Activated CD4-positive, alpha-beta T cell treated with anti-CD3 and anti-CD28 coated beads, Interleukin-10, Interleukin-2, amounts not matched to agents 100 ng/mL and 50 ng/mL, durations not matched to agents 16 hours and 8 hours (primary cell): ENCODE data around the gene SSBP3.

Experiments
- DNase-seq: peaks from one replicate; pipeline ENCODE4 v3.0.0-alpha.2; 2020

SSBP3 gene

DNA sequence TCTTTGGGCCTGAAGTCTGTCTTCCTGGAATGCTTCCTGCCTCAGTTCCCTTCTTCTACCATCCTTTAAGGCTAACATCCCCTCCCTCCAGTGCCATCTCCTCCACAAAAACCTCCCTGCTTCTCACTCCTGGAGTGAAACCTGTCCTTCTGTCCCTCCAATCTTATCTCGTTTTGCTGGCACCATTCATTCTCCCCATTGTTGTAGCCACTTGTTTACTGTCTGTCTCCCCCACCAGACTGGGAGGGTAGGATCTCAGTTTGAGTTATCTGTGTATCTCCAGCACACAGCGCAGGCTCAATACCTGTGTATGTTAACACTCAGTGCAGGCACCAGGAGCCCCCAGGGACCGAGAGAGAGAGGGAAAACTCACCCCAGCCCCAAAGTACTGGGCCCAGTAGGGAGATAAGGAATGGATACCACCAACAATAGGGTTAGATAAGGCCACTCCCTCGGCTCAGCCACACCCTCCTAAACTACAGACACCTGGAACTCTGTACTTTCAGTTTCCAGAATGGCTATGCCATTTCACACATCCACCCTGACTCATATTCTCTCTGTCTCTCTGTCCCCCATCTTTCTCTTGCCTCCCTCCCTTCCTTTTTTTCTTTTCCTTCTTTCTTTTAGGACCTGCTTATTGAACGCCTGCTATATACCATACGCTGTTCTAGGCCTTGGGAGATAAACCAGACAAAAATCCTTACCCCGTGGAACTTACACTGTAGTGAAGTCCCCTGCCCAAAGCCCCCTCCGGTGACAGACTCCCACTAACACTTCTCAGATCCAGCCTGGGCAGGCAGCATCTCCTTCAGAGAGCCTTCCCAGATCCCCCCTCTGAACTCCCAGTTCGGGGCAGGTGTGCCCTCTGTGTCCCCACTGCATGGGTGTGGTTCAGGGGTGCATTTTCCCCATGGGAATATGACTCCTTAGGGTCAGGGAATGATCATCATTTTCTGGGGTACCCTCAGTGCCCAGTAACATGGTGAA is 3.3 kb upstream of the SSBP3 start:
- DNase-seq = peak; percentile 71

DNA sequence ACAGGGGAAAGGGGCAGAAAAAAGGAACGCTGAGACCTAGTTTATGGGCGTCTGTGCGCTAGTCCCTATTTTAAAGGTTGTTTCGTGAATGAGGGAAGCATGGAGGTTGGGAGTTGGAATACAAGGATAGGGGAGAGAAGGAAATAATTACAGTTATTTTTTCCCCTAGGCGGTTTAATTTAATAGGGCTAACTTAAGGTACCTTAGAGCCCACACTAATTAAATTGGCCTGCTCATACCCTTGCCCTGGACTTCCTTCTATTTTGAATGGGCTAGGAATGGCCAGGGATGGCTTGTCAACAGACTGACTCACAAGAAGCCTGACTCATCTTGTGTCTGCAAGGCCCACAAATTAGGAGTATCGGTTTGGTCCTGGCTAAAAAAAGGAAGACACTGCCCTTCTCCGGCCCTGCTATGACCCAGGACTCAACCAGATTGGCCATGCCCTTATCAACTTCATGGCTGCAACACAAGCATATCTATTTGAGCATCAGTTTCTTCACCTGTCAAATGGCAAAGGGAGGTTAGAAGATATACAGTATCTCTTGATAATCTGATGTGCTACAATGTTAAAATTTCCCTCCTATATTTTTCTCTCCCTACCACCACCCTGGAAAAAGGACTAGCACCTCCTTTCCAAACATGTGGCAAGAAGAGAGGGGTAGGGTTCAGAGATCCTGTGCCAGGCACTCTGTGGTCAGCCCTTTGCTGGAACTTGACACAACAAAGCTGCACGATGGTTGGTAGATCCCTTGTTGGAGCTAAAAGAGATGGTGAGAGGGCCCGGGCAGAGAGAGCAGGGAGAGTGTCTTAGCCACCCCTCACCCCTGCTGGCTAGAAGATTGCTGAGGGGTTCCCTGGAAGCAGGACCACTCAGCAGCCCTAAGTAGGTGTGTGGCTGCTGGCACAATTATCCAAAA is 2.2 kb upstream of the SSBP3 start:
- no peak for DNase-seq

- DNase-seq = peak; percentile 88
Observed at GRCh38 chr1:54407404-54408146, 1.4 kb upstream of the SSBP3 start.

- DNase-seq = no peak
Observed at GRCh38 chr1:54407154-54407403, 885 bp upstream of the SSBP3 start.

GRCh38 chr1:54405898-54406293 is 298 bp downstream of the SSBP3 start:
- no peak for DNase-seq

- no peak for DNase-seq
Observed at GRCh38 chr1:54404939-54405897, 976 bp downstream of the SSBP3 start.

- no peak for DNase-seq
Observed at GRCh38 chr1:54404263-54404662, 1.9 kb downstream of the SSBP3 start.

- DNase-seq = peak; percentile 40
Observed at GRCh38 chr1:54403808-54404261, 2.4 kb downstream of the SSBP3 start.

GRCh38 chr1:54403405-54403804 is 2.8 kb downstream of the SSBP3 start:
- no peak for DNase-seq

GRCh38 chr1:54402896-54403295 is 3.3 kb downstream of the SSBP3 start:
- no peak for DNase-seq

GRCh38 chr1:54401799-54402198 is 4.4 kb downstream of the SSBP3 start:
- DNase-seq = no peak

GRCh38 chr1:54400329-54400728 is 5.9 kb downstream of the SSBP3 start:
- no peak for DNase-seq

GRCh38 chr1:54399765-54400164 is 6.4 kb downstream of the SSBP3 start:
- no peak for DNase-seq

DNA sequence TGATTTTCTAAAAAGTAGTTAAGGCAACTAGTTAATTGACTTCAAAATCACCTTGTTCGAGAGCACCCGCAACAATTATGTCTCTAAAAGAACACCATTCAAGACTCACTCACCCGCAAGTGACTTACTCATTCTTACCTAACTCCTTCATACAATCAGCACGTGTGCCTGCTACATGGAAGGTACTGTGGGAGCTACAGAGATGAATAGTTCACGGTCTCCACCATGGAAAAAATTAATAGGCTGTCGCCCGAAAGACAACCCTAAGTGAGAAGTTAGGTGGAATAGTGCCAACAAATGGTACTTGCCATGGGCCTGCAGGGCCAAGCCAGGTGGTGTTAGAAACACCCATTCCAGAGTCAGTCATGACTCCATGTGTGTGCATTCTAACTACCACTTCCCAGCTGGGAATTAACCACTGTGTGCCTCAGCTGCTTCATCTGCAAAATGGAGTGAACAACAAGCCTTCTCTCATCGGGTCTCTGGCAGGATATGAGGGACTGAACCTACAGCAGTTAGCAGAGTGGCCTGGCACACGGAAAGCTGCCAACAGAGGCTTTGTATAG is 7.1 kb downstream of the SSBP3 start:
- peak; percentile 31 for DNase-seq

DNA sequence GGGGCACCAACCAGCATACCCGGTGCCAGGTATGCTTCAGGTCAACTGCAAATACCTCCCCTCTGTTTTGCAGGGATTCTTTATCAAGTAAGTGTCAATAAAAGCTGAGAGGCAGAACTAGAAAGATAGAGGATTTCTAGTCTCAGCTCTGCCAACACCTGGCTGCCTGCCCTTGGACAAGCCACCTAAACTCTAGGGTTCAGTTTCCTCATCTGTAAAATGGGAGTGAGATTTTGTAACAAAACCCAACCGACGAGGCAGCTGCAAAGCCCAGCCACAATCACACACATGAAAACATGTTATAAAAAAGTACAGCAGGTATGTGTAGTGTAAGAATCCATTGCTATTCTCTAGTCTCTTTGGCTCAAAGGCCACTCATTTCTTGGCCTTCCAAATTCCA is 8.2 kb downstream of the SSBP3 start:
- DNase-seq = no peak

DNA sequence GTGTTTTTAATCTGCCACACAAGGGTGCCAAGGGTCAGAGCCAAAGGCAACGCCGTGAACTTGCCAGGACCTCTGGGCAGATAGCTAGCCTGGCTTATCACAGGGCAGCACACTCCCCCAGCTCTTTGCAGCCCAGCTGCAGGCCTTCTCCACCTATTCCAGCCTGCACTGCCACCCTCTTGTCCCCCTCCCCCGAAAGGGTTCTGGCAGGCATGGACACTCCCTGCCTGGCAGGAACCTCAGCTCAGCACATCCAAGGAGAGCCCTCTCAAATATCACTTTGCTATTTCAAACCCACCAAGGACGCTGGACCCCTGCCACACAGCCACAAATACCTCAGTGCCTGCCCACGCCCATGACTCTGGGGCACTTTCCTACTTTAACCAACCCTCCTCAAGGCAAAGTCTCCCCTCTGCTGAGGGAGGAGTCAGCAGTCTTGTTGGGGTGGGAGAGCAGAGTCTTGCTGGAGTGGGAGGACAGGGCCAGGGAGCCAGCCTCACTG is 9.1 kb downstream of the SSBP3 start:
- no peak for DNase-seq

GRCh38 chr1:54396261-54396933 is 9.8 kb downstream of the SSBP3 start:
- DNase-seq = no peak

- DNase-seq = no peak
Observed at GRCh38 chr1:54395281-54395934, 10.8 kb downstream of the SSBP3 start.

- no peak for DNase-seq
Observed at GRCh38 chr1:54394104-54394503, 12.1 kb downstream of the SSBP3 start.

DNA sequence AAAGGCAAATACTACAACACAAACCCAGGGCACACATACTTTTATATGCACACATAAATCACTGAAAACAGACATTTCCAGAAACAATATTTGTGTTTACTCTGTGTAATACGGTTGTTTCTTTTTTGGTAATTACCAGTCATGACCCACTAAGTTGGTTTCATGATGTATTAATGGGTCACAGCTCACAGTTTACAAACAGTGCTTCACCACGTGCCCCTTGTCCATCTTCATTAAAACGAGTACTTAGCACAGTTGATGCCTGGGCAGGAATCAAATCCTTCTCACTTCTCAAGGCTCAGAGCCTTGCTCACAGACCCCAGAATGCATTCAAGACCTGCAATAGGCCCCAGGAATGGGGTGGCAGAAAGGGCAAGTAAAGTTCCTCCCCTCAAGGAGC is 13.8 kb downstream of the SSBP3 start:
- no peak for DNase-seq
